ENCODE results near the gene FOXP4.

Gene FOXP4

DNA sequence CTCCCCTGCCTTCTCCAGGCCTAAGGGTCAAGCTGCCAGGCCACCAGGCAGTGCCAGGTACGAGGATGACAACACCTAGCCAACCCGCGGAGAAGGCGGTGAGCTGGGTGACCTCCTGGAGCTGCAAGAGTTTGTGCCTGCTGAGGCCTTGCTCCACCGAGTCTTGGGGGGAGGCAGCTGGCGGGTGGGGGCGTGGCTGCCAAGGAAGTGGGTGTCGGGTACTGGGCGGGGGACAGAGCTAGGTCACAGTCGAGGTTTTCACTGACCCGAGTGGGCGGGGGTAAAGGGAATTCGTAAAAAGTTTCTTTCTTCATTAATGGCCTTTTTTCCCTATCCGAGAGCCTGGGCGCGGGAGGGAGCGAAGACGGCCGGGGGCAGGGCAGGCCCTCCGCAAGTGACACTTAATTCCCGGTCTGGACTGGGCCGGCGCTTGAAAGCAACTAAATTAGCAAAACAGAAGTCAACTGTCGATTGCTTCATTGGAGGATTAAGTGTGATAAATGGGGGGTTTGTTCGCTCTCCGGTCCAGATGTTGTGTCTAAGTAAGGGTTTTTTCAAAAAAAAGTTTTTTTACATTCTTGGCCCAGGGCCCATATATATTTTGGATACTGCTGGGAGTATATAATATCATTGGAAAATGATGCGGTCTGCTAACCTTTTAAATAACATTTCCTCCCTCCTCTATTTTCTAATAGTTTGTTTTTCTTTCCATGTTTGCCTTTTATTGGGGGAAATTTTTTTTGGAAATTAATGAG, 43.1 kb upstream of the FOXP4 start:
- TF ChIP-seq, protein P1, sequence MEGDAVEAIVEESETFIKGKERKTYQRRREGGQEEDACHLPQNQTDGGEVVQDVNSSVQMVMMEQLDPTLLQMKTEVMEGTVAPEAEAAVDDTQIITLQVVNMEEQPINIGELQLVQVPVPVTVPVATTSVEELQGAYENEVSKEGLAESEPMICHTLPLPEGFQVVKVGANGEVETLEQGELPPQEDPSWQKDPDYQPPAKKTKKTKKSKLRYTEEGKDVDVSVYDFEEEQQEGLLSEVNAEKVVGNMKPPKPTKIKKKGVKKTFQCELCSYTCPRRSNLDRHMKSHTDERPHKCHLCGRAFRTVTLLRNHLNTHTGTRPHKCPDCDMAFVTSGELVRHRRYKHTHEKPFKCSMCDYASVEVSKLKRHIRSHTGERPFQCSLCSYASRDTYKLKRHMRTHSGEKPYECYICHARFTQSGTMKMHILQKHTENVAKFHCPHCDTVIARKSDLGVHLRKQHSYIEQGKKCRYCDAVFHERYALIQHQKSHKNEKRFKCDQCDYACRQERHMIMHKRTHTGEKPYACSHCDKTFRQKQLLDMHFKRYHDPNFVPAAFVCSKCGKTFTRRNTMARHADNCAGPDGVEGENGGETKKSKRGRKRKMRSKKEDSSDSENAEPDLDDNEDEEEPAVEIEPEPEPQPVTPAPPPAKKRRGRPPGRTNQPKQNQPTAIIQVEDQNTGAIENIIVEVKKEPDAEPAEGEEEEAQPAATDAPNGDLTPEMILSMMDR (conservative IDR thresholded peaks at IDR 0.05; ENCODE audit: low read length), result no peak
- no peak for DNase-seq (ENCODE audit: low read depth)
- H3K4me3 ChIP-seq (ENCODE audit: low read length), result no peak overlapping the region

DNA sequence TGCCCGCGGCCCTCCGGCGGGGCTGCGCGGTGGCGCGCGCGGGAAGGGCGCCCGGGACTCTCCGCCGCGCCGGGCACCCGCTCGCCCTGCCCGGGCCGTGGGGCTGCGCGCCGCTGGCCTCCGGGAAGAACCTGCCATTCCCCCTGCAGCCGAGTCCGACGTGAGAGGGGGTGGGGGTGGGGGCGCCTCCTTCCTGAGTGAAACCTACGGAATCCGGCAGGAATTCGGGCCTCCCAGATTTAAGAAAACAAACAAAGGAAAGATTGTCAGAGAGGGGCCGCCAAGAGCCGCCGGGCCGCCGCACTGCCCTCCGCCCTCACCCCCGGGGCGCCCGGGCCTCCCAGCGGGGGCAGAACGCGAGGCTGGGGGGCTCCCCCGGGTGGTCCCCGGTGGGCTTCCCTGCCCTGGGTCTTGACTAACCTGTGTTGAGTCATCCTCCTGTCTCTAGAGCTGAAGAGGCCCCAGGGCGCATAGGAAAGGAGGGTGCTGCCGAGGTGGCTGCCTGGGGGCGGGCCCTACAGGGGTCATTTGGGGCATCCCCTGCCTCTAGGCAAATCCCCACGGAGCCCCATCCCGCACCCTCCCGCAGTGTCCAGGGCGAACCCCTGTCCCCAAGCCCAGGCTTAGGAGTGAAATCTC, 42.2 kb upstream of the FOXP4 start:
- peak; percentile 42 for DNase-seq (ENCODE audit: low read depth)
- H3K4me3 ChIP-seq (ENCODE audit: low read length), result no peak overlapping the region; the same call in 1 of the 2 replicates
- TF ChIP-seq, protein P1 (conservative IDR thresholded peaks at IDR 0.05; ENCODE audit: low read length), result no peak

DNA sequence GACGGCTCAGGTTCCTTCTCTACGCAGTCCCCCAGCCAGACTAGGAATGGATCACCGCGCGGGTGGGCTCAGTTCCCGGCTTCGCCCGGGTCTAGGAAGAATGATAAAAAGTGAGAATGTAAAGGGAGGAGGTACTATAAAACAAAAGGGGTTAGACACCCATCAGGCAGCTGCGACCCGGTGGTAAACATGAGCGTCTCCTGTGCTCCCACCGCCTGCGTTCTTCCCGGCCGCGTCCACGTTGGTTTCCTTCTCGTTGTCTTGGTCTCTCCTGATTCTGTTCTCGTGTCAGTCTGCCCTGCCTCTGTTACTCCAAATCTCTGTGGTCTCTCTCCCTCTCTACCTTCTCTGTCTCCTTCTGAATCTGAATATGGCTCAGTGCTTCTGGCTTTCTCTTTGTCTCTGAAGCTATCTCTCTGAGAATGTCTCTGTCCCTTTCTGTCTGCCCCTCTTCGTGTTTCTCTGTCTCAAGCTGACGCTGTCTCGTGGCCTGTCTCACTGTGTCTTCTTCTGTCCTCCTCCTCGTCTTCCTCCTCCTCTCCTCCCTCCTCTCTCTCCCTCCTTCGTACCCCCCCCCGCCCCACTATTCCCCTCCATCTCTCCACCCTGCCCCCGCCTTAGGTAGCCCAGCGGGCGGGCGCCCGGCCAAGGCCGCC, 41.6 kb upstream of the FOXP4 start:
- DNase-seq (ENCODE audit: low read depth), result no peak
- peak overlapping the region; percentile 17; the same call in 1 of the 2 replicates for H3K4me3 ChIP-seq (ENCODE audit: low read length)
- TF ChIP-seq, protein P1 (conservative IDR thresholded peaks at IDR 0.05; ENCODE audit: low read length), result no peak

DNA sequence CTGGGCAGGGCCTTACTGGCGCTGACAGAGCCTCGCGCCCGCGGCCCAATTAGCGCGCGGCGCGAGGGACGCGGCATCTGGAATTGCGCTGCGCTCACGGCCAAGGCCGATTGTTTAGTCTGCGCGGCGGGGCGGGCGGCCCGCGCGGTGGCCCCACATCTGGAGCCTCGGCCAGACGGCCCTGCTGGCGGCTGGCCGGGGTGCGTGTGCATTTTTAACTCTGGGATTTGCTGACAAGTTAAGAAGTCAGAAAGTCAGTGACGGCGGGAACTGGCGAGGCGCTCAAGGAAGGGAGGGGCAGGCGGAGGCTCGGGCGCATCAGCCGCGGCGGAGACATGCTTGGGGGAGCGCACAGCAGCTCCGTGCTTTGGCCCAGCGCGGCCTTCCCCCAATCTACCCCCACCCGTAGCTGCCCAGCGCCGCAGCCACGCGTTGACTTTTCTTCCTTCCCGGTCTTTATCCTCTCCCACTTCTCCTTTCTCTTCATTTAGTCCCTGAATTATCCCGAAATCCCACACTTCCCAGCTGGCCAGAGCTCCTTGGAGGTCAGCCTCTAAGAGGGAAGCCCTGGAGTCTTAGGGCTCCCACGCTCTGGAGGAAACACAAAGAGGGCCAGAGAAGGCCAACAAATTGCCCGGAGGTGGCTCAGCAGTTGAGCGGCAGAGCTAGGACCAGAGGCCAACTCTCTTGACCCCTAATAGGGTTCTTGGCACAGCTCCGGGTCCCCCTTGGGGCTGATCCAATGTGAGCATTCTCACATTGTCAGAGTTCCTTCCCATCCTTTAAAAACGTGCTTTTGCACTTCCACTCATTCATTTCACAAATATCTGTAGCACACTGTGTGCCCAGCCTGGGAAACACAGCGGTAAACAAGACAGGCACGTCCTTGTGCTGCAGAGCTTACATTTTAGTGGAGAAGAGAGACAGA, 40.8 kb upstream of the FOXP4 start:
- TF ChIP-seq, protein P1 (conservative IDR thresholded peaks at IDR 0.05; ENCODE audit: low read length), result no peak
- peak; percentile 90 for DNase-seq (ENCODE audit: low read depth)
- peak overlapping the region; percentile 37 for H3K4me3 ChIP-seq (ENCODE audit: low read length)

DNA sequence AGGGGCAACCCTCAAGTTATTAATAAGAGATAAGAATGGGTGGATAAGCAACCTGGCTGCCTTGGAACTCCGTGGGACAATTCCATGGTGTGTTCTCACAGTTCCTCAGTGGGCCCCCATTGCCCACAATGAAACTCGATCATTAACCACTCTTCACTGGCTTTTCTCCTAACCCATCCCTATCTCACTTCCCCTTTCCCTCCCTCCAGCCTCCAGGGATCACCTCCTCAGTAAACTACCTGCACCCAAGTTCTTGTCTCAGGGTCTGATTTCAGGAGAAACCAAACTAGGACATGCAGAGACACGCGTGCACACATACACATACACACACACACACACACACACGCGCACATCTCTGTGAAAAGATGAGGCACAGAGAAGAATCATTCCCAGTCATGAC, 37.7 kb upstream of the FOXP4 start:
- TF ChIP-seq, protein P1 (conservative IDR thresholded peaks at IDR 0.05; ENCODE audit: low read length), result no peak
- H3K4me3 ChIP-seq (ENCODE audit: low read length), result no peak overlapping the region
- no peak for DNase-seq (ENCODE audit: low read depth)

DNA sequence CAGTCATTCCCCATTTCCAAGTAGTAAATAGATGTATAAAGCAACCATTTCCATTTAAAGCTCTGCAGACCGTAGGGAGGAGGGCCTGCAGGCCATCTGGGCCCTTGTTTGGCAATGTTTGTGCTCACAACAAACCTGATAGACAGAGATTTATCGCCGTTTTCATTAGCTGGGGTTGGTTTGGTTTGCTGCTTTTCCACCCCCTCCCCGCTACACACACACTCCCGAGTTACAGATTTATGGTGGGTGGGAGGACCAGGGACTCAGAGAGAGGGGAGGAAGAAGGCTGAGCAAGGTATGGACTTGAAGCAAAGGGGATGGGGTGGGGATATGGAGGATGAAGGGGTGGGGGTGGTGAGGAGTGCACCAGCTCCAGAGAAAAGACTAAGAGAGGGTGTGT, 36.6 kb upstream of the FOXP4 start:
- TF ChIP-seq, protein P1 (conservative IDR thresholded peaks at IDR 0.05; ENCODE audit: low read length), result no peak
- no peak overlapping the region for H3K4me3 ChIP-seq (ENCODE audit: low read length)
- DNase-seq (ENCODE audit: low read depth), result no peak

Measured in AG10803 (cell line).